Esophagus muscularis mucosa (tissue), 4 donors: ENCODE data around the gene DOCK4.

Source experiments
- CTCF ChIP-seq, 3 experiments: fragments of 200-600 bp in 2 of 3; fragments of 450-650 bp in 1 of 3; sonication (generic) in 2 of 3; IDR thresholded peaks; one replicate each; pipeline ENCODE4 v1.5.1; 2017 to 2019; ENCODE audit warnings: antibody characterized with exemption in 3 of 3, mild to moderate bottlenecking in 2 of 3, moderate library complexity in 1 of 3
- EP300 ChIP-seq: sonication (generic); formaldehyde crosslinking; IDR thresholded peaks from one replicate; pipeline ENCODE4 v1.6.1; 2017; ENCODE audit warnings: antibody characterized with exemption
- POLR2A ChIP-seq: fragments of 450-650 bp; IDR thresholded peaks from one replicate; pipeline ENCODE4 v1.6.1; 2017; ENCODE audit warnings: antibody characterized with exemption, moderate library complexity, mild to moderate bottlenecking, low read depth
- POLR2AphosphoS5 ChIP-seq, 2 donors: sonication (generic); formaldehyde crosslinking; IDR thresholded peaks; one replicate each; pipeline ENCODE4 v1.6.1; 2017; ENCODE audit warnings: antibody characterized with exemption in 2 of 2

- TF ChIP-seq CTCF (IDR thresholded peaks at IDR 0.05) (no peak), POLR2A (no peak), EP300 (no peak), POLR2AphosphoS5 (IDR thresholded peaks at IDR 0.05) (no peak)
Observed at GRCh38 chr7:112206991-112207592, 893 bp upstream of the DOCK4 start.
